Activated CD4-positive, alpha-beta T cell treated with anti-CD3 and anti-CD28 coated beads, Interleukin-2, amount 10 ng/mL, durations not matched to agents 7 days and 5 days (primary cell): ENCODE data around the gene HELZ2. TPM values are rescaled to one million over a fixed set of nuclear protein-coding genes. Genes with fewer than 3 reads are reported as not detected.
A peak's percentile ranks its signal among the peaks of the same experiment; 100 is the strongest.

ENCODE experiments used
- CTCF ChIA-PET: fragments of 350-600 bp; sonication (Branson Sonifier 250); formaldehyde crosslinking; loops from one replicate; lab custom pipeline; 2021; ENCODE audit warnings: antibody characterized with exemption; lab: Charles Lee
- POLR2A ChIA-PET: fragments of 350-600 bp; sonication (Branson Sonifier 250); formaldehyde crosslinking; loops from one replicate; lab custom pipeline; 2021; ENCODE audit warnings: antibody characterized with exemption; lab: Charles Lee
- DNase-seq: peaks from one replicate; pipeline ENCODE4 v3.0.0-alpha.2; 2020
- H3K27ac Mint-ChIP-seq: one replicate; pipeline ENCODE4 v1.8.0; 2021; ENCODE audit warnings: mild to moderate bottlenecking, moderate library complexity, mixed read lengths
- H3K27me3 Mint-ChIP-seq: one replicate; pipeline ENCODE4 v1.8.0; 2021; ENCODE audit warnings: mixed read lengths
- H3K36me3 Mint-ChIP-seq: one replicate; pipeline ENCODE4 v1.8.0; 2021; ENCODE audit warnings: low read depth, mixed read lengths
- H3K4me1 Mint-ChIP-seq: one replicate; pipeline ENCODE4 v1.8.0; 2021; ENCODE audit warnings: mixed read lengths
- H3K4me3 Mint-ChIP-seq: one replicate; pipeline ENCODE4 v1.8.0; 2021; ENCODE audit warnings: mild to moderate bottlenecking, moderate library complexity, mixed read lengths
- H3K9me3 Mint-ChIP-seq: one replicate; pipeline ENCODE4 v1.8.0; 2021; ENCODE audit warnings: mixed read lengths
- total RNA-seq, 2 experiments: library from RNA; stranded (reverse); gene quantifications; one replicate each; pipeline ENCODE4 v1.2.3, GENCODE V29; 2021

Gene HELZ2
- total RNA-seq, 2 experiments from 2014 or later: 95.5 to 107 TPM

- Mint-ChIP-seq H3K27me3 (peaks cover 6% of the 10 kb centered on the region), H3K27ac (peak overlapping the region; percentile 6), H3K4me3 (no peak overlapping the region), H3K36me3 (no peaks in the 10 kb centered on the region), H3K4me1 (peaks cover 5% of the 10 kb centered on the region), H3K9me3 (no peaks in the 10 kb centered on the region)
- DNase-seq: no peak
- POLR2A ChIA-PET: no interaction called here
- CTCF ChIA-PET: no interaction called here
Measured at GRCh38 chr20:63531686-63532448, 42.2 kb downstream of the HELZ2 start.

- ChIA-PET POLR2A (no interaction called here), CTCF (no interaction called here)
- DNase-seq: no peak
- peaks cover 2% of the 10 kb centered on the region for H3K4me1 Mint-ChIP-seq
- no peaks in the 10 kb centered on the region for H3K9me3 Mint-ChIP-seq
- no peak overlapping the region for H3K4me3 Mint-ChIP-seq
- peaks cover 6% of the 10 kb centered on the region for H3K27me3 Mint-ChIP-seq
- no peaks in the 10 kb centered on the region for H3K36me3 Mint-ChIP-seq
- no peak overlapping the region for H3K27ac Mint-ChIP-seq
Measured at GRCh38 chr20:63530788-63531160, 43.3 kb downstream of the HELZ2 start.

- POLR2A ChIA-PET: no interaction called here
- Mint-ChIP-seq H3K9me3 (no peaks in the 10 kb centered on the region), H3K4me1 (peaks cover 2% of the 10 kb centered on the region), H3K27me3 (peaks cover 6% of the 10 kb centered on the region), H3K4me3 (no peak overlapping the region), H3K36me3 (no peaks in the 10 kb centered on the region), H3K27ac (no peak overlapping the region)
- peak; percentile 6 for DNase-seq
- CTCF ChIA-PET: interaction anchor here (1.2 to 1.5 kb wide), 2 partner anchors 7 to 11 kb away, joined by 4 to 7 read pairs; partner anchors contain the start of gene PTK6
Measured at GRCh38 chr20:63529861-63530787, 43.9 kb downstream of the HELZ2 start.

- Mint-ChIP-seq H3K9me3 (no peaks in the 10 kb centered on the region), H3K4me1 (peaks cover 2% of the 10 kb centered on the region), H3K36me3 (peaks cover 2% of the 10 kb centered on the region), H3K27me3 (peaks cover 6% of the 10 kb centered on the region), H3K4me3 (no peak overlapping the region), H3K27ac (no peak overlapping the region)
- ChIA-PET POLR2A (no interaction called here), CTCF (interaction anchor here (1.2 to 1.5 kb wide), 2 partner anchors 8 to 10 kb away, joined by 4 to 7 read pairs; partner anchors contain the start of gene PTK6)
- peak; percentile 5 for DNase-seq
Measured at GRCh38 chr20:63529180-63529860, 44.7 kb downstream of the HELZ2 start.

GRCh38 chr20:63527184-63527583, 46.9 kb downstream of the HELZ2 start:
- no peak for DNase-seq
- Mint-ChIP-seq H3K4me1 (peaks cover 8% of the 10 kb centered on the region), H3K27me3 (peaks cover 6% of the 10 kb centered on the region), H3K4me3 (no peak overlapping the region), H3K27ac (no peak overlapping the region), H3K9me3 (peaks cover 8% of the 10 kb centered on the region), H3K36me3 (peaks cover 19% of the 10 kb centered on the region)
- POLR2A ChIA-PET: no interaction called here
- CTCF ChIA-PET: interaction anchor here (0.6 to 2.0 kb wide), 3 partner anchors 10 to 595 kb away, joined by 3 to 7 read pairs (median 3); partner anchors contain the start of gene PTK6

GRCh38 chr20:63525971-63526370, 48.1 kb downstream of the HELZ2 start:
- Mint-ChIP-seq H3K4me3 (no peak overlapping the region), H3K27me3 (peaks cover 6% of the 10 kb centered on the region), H3K27ac (no peak overlapping the region), H3K9me3 (peaks cover 8% of the 10 kb centered on the region), H3K36me3 (peaks cover 23% of the 10 kb centered on the region), H3K4me1 (peaks cover 9% of the 10 kb centered on the region)
- ChIA-PET POLR2A (no interaction called here), CTCF (no interaction called here)
- no peak for DNase-seq

GRCh38 chr20:63525185-63525584, 48.9 kb downstream of the HELZ2 start:
- H3K4me1 Mint-ChIP-seq: peaks cover 9% of the 10 kb centered on the region
- ChIA-PET POLR2A (no interaction called here), CTCF (no interaction called here)
- no peak overlapping the region for H3K4me3 Mint-ChIP-seq
- no peak overlapping the region for H3K27ac Mint-ChIP-seq
- no peak for DNase-seq
- peaks cover 23% of the 10 kb centered on the region for H3K36me3 Mint-ChIP-seq
- peaks cover 8% of the 10 kb centered on the region for H3K9me3 Mint-ChIP-seq
- H3K27me3 Mint-ChIP-seq: peaks cover 6% of the 10 kb centered on the region

Other genes with a start within 250 kb of the HELZ2 start
- not detected for gene CHRNA4, start 212.9 kb downstream of the HELZ2 start, total RNA-seq
- under 1 TPM; 0.10 to 0.12 TPM for gene KCNQ2, start 101.6 kb downstream of the HELZ2 start, total RNA-seq
- gene EEF1A2, start 75.2 kb downstream of the HELZ2 start, total RNA-seq: under 1 TPM; 0.12 to 0.17 TPM
- 100 to 1,000 TPM; 167 to 193 TPM for gene PPDPF, start 53.5 kb downstream of the HELZ2 start, total RNA-seq
- gene PTK6, start 36.9 kb downstream of the HELZ2 start, total RNA-seq: under 1 TPM; 0.71 to 0.74 TPM
- not detected for gene SRMS, start 26.5 kb downstream of the HELZ2 start, total RNA-seq
- under 1 TPM; 0.15 to 0.57 TPM for gene FNDC11, start 20.1 kb downstream of the HELZ2 start, total RNA-seq
- 10 to 100 TPM; 20.0 to 20.5 TPM for gene GMEB2, start 52.9 kb upstream of the HELZ2 start, total RNA-seq
- 10 to 100 TPM; 49.4 to 54.4 TPM for gene STMN3, start 79.2 kb upstream of the HELZ2 start, total RNA-seq
- gene RTEL1, start 84.1 kb upstream of the HELZ2 start, total RNA-seq: 10 to 100 TPM; 53.3 to 58.9 TPM
- gene TNFRSF6B, start 122.4 kb upstream of the HELZ2 start, total RNA-seq: 1 to 10 TPM in 1 of 2 experiments, not detected in 1; 1.0 TPM
- gene ARFRP1, start 133.7 kb upstream of the HELZ2 start, total RNA-seq: 10 to 100 TPM; 52.7 to 64.5 TPM
- 10 to 100 TPM; 37.3 to 43.3 TPM for gene ZGPAT, start 133.8 kb upstream of the HELZ2 start, total RNA-seq
- gene LIME1, start 162.4 kb upstream of the HELZ2 start, total RNA-seq: 100 to 1,000 TPM; 253 to 302 TPM
- gene SLC2A4RG, start 165.5 kb upstream of the HELZ2 start, total RNA-seq: 100 to 1,000 TPM; 105 to 129 TPM